HG03135 (cell line): ENCODE results near the gene OR1J1.

ENCODE experiments used
- ATAC-seq: cut with Tn5 transposase; IDR thresholded peaks from one replicate; pipeline ENCODE4 v1.9.1; 2021; ENCODE audit warnings: mild to moderate bottlenecking, moderate library complexity; ENCODE audit not compliant: unreplicated experiment

OR1J1 gene

GRCh38 chr9:122477826-122478225 lies at the start of gene OR1J1:
Gene OR1J1, minus strand, starts transcription at chr9:122477926. Its CDS starts 0 bp downstream, at chr9:122477926.
- ATAC-seq = no peak

DNA sequence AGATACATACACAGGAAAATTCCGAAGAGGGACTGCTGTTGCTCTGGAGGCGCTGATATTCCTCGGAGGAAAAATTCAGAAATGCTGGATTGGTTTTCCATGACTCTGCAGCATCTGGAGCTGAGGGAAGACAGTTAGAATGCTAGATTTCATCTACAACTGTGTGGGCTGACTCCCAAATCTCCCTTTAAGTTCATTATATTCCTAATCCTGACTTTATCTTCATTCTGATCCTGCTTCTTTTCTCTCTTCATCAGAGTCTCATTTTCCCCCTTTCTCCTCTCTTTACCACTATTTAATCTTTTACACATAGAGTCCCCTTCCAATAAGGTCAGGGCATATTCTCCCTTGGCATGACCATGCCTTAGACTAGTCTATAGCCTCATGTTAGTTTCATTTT lies 49.5 kb upstream of the OR1J1 start, which contains the start of gene OR1N1:
TSS of gene OR1N1 (minus strand) at position 101 of the 400 bp plus-strand sequence. CDS start at position 101, 0 bp downstream.
- no peak for ATAC-seq

GRCh38 chr9:122526602-122527001 lies 48.9 kb upstream of the OR1J1 start:
- ATAC-seq = no peak

DNA sequence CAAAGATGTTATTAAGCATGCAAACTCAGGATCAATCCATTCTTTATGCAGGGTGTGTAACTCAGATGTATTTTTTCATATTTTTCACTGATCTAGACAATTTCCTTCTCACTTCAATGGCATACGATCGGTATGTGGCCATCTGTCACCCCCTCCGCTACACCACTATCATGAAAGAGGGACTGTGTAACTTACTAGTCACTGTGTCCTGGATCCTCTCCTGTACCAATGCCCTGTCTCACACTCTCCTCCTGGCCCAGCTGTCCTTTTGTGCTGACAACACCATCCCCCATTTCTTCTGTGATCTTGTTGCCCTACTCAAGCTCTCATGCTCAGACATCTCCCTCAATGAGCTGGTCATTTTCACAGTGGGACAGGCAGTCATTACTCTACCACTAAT lies 41.6 kb upstream of the OR1J1 start:
- ATAC-seq = no peak

- no peak for ATAC-seq
Observed at GRCh38 chr9:122518841-122519240, 41.1 kb upstream of the OR1J1 start, which contains the start of gene OR1J4. Gene OR1J4, plus strand, starts transcription at chr9:122519141. Its CDS starts 0 bp downstream, at chr9:122519141.

DNA sequence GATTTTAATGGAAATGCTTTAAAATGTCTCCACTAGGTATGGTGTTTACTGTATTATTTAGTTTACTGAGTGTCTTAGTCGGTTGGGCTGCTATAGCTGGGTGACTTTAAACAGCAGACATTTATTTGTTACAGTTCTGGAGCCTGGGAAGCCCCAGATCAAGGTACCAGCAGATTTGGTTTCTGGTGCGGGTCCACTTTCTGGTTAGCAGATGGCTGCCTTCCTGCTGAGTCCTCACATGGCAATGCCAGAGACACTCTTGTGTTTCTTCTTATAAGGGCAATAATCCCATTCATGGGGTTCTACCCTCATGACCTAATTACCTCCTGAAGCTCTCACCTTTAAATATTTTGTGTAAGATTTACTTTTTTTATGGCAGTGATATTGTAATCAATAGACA lies 40.5 kb upstream of the OR1J1 start:
- ATAC-seq = no peak

GRCh38 chr9:122510502-122510901 lies 32.8 kb upstream of the OR1J1 start, which contains the start of gene OR1J2:
Gene OR1J2, plus strand, starts transcription at chr9:122510802. Its CDS starts 0 bp downstream, at chr9:122510802.
- ATAC-seq = no peak

DNA sequence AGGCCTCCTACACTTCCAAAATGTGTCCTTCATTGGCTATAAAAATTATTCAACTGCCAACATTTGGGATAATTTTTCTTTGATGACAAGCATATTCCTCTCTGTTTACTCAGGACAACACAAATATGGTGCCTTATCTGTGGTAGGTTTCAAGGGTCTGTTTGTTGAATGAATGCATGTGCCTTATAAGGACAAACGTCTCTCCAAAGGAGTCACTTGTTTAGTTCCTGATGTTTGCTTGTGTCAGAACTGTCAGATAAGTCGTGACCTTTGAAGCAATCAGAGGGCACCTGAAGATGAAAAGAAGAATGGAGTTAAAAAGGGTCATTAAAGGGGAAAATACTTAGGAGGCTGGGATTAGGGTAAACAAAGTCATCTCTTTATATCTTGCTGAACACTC lies 29.2 kb upstream of the OR1J1 start:
- no peak for ATAC-seq

DNA sequence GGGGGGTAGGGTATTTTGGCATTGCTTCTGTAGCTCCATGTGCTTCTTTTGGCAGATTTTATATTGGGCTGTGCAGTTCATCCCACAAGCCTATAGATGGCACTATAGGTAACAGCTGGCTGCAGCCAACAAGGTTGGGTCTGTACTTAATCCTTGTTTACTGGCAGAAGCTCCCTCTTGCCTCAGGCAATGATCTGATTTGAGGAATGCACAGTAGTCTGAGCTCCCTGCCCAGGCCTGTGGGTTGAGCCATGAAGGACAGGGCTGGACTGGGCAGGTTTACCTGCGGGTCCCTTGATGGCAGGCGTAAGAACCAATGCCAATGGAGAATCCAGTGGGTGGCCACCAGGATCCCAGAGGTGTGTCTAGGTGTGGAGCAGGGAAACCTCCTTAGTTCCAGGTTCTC lies 21.2 kb upstream of the OR1J1 start:
- ATAC-seq = no peak

DNA sequence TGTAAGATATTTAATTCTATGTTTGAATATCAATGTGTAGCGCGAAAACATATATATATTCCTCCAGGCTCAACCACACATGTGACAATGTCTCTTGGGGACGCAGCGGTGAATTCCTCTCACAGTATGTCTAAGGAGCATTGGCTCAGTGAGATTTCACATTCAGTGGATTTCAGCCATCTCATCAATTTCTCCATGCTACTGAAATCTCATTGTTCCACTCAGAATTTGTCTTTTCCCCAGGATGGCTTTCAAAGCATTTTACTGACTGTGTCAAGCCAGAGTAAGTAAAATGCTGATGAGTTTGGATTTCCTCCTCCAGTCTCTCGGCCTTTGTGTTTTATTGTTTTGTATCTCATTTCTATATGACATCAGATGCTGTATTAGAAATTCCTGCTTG lies 1.3 kb upstream of the OR1J1 start:
- no peak for ATAC-seq

DNA sequence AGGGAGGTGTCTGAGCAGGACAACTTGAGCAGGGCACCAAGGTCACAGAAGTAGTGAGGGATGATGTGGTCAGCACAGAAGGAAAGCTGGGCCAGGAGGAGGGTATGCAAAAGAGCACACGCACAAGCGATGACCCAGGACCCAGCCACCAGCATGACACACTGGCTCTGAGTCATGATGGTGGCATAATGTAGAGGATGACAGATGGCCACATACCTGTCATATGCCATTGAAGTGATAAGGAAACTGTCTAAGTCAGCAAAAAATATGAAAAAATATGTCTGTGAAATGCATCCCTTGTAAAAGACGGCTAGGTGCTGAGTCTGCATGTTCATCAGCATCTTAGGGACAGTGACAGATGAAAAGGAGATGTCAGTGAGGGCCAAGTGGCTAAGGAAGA lies 380 bp downstream of the OR1J1 start:
- no peak for ATAC-seq

GRCh38 chr9:122475717-122476116 lies 2.0 kb downstream of the OR1J1 start:
- ATAC-seq = no peak

GRCh38 chr9:122474561-122474960 lies 3.2 kb downstream of the OR1J1 start:
- no peak for ATAC-seq

DNA sequence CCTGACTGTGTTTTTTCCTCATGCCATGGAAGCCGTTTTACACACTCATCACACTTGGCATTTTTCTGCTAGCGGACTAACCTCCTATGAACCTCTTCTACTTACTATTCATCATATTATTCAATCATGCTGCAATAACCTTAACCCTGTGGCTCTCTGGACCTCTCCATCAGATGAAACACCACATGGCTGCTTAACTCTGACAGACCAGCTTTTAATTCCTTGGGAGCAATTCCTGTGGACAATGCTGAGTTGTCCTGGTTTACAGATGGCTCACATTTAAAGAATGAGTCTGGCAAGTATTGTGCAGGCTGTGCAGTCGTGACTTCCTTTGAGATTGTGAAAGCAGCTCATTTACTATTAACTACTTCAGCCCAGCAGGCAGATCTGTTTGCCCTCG lies 9.0 kb downstream of the OR1J1 start:
- ATAC-seq = no peak

- ATAC-seq = no peak
Observed at GRCh38 chr9:122466456-122466855, 11.3 kb downstream of the OR1J1 start.

GRCh38 chr9:122464633-122465567 lies 12.8 kb downstream of the OR1J1 start:
- ATAC-seq = peak; percentile 80

GRCh38 chr9:122463828-122464632 lies 13.7 kb downstream of the OR1J1 start:
- ATAC-seq = no peak

- ATAC-seq = no peak
Observed at GRCh38 chr9:122457787-122458186, 19.9 kb downstream of the OR1J1 start.

DNA sequence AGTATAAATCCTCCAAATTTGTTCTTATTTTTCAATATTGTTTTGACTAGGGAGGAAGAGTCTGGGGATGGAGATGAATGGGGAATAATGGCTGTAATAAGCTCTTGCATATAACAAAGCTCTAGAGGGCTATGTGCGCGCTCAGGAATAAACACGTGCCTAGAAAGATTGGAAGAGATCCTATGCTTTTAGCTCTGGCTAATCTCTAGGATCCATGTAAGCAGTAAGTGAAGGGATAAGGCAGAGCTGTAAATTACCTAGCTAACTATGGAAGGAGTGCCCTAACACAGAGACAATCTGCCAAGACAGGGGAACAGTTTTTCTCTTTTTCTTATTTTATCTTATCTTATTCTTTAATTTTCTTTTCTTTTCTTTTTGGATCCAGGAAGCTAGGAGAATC lies 21.6 kb downstream of the OR1J1 start:
- no peak for ATAC-seq

DNA sequence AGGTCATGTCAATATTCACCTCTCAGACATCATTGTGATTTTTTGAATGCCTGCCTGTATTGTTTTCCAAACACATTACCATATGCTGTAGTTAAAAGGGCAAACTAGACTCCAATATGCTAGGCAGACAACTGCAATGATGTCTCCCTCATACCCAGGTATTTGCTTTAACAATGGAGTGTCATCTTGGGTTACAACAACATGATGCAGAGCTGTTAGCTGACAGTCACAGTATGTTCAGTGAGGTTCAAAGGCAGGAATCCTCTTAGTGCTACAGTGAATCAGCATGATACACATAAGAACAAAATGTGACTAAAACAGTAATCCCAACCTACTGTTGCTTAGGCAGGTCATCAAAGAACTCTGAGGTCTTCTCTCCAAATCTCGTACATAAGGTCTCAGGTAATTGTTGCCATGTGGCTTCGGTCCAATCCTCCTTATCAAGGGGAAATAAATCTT lies 24.0 kb downstream of the OR1J1 start:
- ATAC-seq = no peak

DNA sequence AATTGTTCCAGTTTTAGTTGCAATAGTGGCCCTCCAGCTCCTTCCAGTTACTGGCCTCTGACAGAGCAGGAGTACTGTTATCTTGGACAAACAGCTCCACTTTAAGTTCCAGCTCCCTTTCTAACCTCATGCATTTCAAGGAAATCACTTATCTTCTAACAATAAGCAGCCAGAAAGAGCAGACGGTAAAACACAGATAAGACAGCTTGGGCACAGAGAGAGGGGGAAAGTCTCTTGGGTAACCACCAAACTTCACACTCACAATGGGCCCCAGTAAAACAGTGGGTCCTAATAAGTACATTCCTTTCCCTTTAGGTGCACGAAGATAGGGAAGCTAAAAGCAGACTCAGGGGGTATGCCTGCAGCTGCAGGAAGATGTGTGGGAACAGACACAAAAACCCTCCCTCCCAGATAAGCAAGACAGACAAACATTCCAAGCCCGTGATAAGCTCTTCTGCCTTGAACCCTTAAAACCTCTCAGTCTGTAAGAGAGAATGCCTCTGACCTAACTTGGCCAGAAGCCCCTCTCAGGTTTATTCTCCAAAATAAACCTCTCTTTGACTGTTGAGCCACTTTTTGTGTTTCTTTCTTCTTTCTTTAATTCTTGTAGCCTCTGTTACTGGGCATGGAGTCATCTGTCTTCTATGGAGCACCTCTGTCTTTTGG lies 30.8 kb downstream of the OR1J1 start:
- no peak for ATAC-seq
